AG04450 (cell line): ENCODE data around the gene RNF213. TPM values are rescaled to one million over a fixed set of nuclear protein-coding genes. Genes with fewer than 3 reads are reported as not detected.
"Not testable (repeated sequence)": the region's sequence is repeated elsewhere in the genome, so short reads cannot be mapped to it uniquely, and the experiment has no call there.

ENCODE experiments used
- CTCF ChIA-PET: fragments of 300-600, 350-600 bp; formaldehyde crosslinking; extraction: SDS; loops from one replicate; lab custom pipeline; 2022; ENCODE audit warnings: antibody characterized with exemption, inconsistent platforms; lab: Charles Lee
- POLR2A ChIA-PET: fragments of 350-600 bp; formaldehyde crosslinking; extraction: SDS; loops from one replicate; lab custom pipeline; 2021; ENCODE audit warnings: antibody characterized with exemption, inconsistent platforms; lab: Yijun Ruan, JAX
- DNase-seq: peaks from one replicate; pipeline ENCODE4 v3.0.0-alpha.2; 2011; ENCODE audit warnings: low read depth, low spot score
- H3K27ac ChIP-seq: one replicate; pipeline ENCODE4 v1.5.1; 2012; ENCODE audit warnings: low read depth, low read length, control low read depth
- H3K27me3 ChIP-seq: one replicate; pipeline ENCODE4 v1.6.0; 2012; ENCODE audit warnings: low read length; ENCODE audit not compliant: control insufficient read depth, insufficient read depth
- H3K4me3 ChIP-seq: 2 replicates; pipeline ENCODE4 v1.5.1; 2011; ENCODE audit warnings: mild to moderate bottlenecking, low read depth, low read length, control low read depth
- H3K9me3 ChIP-seq: 2 replicates; pipeline ENCODE4 v1.5.1; 2012; ENCODE audit warnings: low read length; ENCODE audit not compliant: control insufficient read depth, insufficient read depth
- CTCF ChIP-seq: IDR thresholded peaks from 2 replicates; pipeline ENCODE4 v1.5.1; 2011; ENCODE audit warnings: low read depth, low read length, control low read depth, inconsistent platforms
- polyA plus RNA-seq: library from polyadenylated mRNA; depleted of rRNA; stranded (reverse); fragments of >200 nt; gene quantifications from 2 replicates; pipeline ENCODE4 v1.2.3, GENCODE V29; 2011

RNF213 gene
- polyA plus RNA-seq, 1 experiment: 46.8 TPM

GRCh38 chr17:80395402-80396151 is 134.9 kb downstream of the RNF213 start:
- no peak for DNase-seq
- Histone ChIP-seq H3K27ac (no peak overlapping the region), H3K4me3 (no peak overlapping the region), H3K9me3 (no peaks in the 10 kb centered on the region), H3K27me3 (no peaks in the 10 kb centered on the region)
- TF ChIP-seq CTCF: no peak
- CTCF ChIA-PET: no interaction called here
- POLR2A ChIA-PET: no interaction called here

- ChIA-PET CTCF (no interaction called here), POLR2A (no interaction called here)
These were observed 135.7 kb downstream of the RNF213 start for GRCh38 chr17:80396157-80397033.

GRCh38 chr17:80397034-80397387 is 136.4 kb downstream of the RNF213 start:
- no peak for TF ChIP-seq CTCF
- ChIA-PET CTCF (no interaction called here), POLR2A (no interaction called here)

More at GRCh38 chr17:80396157-80397033, 135.7 kb downstream of the RNF213 start:
- H3K27me3 ChIP-seq: no peaks in the 10 kb centered on the region
- H3K9me3 ChIP-seq: no peaks in the 10 kb centered on the region
- no peak overlapping the region for H3K4me3 ChIP-seq
- no peak overlapping the region for H3K27ac ChIP-seq
- TF ChIP-seq CTCF: no peak
- DNase-seq: no peak

GRCh38 chr17:80397686-80398085 is 137.0 kb downstream of the RNF213 start:
- Histone ChIP-seq H3K27me3 (peaks cover 2% of the 10 kb centered on the region), H3K27ac (no peak overlapping the region), H3K9me3 (no peaks in the 10 kb centered on the region), H3K4me3 (no peak overlapping the region)
- ChIA-PET POLR2A (no interaction called here), CTCF (no interaction called here)
- TF ChIP-seq CTCF: no peak
- DNase-seq: no peak

More at GRCh38 chr17:80397034-80397387, 136.4 kb downstream of the RNF213 start:
- no peak overlapping the region for H3K27ac ChIP-seq
- H3K4me3 ChIP-seq: no peak overlapping the region
- H3K9me3 ChIP-seq: no peaks in the 10 kb centered on the region
- DNase-seq: no peak
- no peaks in the 10 kb centered on the region for H3K27me3 ChIP-seq

GRCh38 chr17:80401086-80401485 is 140.4 kb downstream of the RNF213 start:
- CTCF ChIA-PET, POLR2A ChIA-PET, H3K9me3 ChIP-seq, H3K27me3 ChIP-seq, H3K4me3 ChIP-seq, H3K27ac ChIP-seq, DNase-seq: not testable (repeated sequence)

- H3K4me3 ChIP-seq, DNase-seq, POLR2A ChIA-PET, H3K9me3 ChIP-seq, CTCF ChIA-PET, H3K27ac ChIP-seq: not testable (repeated sequence)
- peaks cover 13% of the 10 kb centered on the region for H3K27me3 ChIP-seq
These were observed 141.4 kb downstream of the RNF213 start for GRCh38 chr17:80402102-80402501.
